Activated CD8-positive, alpha-beta memory T cell treated with anti-CD3 and anti-CD28 coated beads for 4 hours (primary cell): ENCODE measurements around the gene MFAP4.
A peak's percentile ranks its signal among the peaks of the same experiment; 100 is the strongest.

Experiments used
- DNase-seq, 2 donors: peaks; one replicate each; pipeline ENCODE4 v3.0.0-alpha.2; 2020; ENCODE audit warnings: low read depth in 2 of 2

Gene MFAP4

DNA sequence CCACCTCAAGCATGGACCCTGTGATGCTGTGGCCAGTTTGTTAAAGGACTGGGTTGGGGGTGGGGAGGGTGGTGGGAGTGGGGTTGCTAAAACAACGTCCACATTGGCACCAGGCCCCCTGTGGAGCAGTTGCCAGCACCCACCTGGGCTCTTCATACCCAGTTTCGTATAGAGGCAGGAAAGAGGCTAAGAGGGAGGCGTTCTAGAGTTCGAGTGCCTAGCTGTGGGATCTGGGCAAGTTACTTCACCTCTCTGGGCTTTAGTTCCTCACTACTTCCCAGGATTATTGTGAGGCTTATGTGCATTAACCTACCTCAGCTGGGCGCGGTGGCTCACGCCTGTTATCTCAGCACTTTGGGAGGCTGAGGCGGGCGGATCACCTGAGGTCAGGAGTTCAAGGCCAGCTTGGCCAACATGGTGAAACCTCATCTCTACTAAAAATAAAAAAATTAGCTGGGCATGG, 1.4 kb downstream of the MFAP4 start:
- DNase-seq, result no peak

DNA sequence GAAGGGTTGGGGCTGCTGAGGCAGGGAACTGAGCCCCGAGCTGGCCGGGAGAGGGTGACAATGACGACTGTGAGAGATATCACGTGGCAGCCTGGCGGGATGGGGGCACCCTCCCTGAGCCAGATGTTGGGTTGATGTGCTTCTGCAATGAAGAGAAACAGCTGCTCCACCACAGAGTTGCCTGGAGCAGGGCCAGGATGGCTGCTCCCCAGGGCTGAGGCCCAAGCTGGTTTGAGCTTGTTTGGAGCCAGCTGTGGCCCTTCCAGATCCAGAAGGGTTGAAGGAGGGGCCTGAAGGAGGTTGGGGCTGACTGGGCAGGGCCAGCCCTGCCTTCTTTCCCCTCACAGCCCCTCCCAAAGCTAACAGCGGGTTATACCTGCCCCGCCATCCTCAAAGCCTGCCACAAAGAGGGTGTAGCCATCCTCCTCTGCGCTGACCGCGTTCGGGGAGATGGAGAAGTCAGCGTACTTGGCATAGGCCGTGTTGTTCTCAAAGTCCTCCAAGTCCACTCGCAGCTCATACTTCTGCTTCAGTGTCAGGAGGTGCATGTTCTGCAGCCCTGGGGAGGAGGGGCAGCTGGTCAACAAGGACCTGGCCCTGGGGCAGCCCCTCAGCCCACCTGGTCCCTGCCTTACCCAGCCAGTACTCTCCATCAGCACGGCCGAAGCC, 2.1 kb downstream of the MFAP4 start:
- no peak for DNase-seq

DNA sequence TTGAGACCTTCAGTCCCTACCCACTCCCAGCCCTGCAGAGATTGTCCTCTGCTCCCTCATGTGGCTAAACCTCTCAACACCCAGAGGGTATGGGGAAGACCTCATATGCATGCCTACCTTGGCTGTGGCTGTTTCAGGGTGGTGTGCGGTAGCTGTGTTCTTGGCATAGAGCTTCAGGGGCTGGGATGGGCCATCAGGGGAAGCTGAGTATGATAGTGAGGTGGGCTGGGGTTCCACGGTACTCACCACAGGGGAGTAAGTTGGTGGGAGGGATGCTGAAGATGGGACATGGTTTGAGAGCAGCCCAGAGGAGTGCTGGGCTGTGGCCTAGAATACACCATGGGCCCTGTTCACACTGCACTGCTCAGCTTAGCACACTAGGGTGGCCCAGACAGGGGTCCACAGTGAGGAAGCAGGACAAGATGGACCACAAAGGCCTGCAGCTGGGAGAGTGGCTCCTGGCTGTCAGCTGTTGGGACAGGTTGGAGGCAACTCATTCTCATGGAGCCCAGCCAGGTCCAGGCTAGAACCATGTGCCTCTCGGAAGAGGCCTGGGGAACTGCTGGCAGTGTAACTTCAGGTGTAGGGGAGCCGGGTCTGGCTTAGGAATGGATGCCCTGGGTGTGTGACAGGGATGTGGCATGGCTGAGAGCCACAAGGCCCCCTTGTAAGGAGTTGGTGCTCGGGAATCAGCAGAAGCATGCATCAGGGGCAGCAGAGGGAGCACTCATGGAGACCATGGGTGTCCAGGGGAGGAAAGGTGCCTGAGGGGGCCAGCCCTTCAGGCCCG, 3.1 kb downstream of the MFAP4 start:
- DNase-seq, result no peak

DNA sequence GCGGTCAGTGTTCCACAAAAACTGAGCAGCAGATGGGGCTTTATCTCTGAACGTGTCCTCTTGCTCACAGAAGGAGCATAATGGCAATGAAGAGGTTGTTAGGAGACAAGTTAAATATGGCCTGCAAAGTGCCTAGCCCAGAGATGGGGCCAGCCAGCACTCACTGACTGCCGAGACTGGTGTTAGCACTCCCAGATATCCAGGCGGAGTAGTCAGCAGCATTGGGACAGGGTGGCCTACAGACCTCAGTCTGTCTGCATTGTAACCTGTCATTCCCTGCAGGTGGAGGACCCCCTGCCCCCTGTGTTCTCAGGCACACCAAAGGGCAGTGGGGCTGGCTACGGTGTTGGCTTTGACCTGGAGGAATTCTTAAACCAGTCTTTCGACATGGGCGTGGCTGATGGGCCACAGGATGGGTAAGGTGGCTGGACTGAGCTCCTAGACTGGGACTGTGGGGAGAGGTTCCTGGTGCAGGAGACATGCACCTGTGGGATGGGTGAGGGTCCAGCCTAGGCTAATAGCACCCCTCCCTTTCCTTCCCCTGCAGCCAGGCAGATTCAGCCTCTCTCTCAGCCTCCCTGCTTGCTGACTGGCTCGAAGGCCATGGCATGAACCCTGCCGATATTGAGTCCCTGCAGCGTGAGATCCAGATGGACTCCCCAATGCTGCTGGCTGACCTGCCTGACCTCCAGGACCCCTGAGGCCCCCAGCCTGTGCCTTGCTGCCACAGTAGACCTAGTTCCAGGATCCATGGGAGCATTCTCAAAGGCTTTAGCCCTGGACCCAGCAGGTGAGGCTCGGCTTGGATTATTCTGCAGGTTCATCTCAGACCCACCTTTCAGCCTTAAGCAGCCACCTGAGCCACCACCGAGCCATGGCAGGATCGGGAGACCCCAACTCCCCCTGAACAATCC, 4.2 kb downstream of the MFAP4 start:
- no peak for DNase-seq

DNA sequence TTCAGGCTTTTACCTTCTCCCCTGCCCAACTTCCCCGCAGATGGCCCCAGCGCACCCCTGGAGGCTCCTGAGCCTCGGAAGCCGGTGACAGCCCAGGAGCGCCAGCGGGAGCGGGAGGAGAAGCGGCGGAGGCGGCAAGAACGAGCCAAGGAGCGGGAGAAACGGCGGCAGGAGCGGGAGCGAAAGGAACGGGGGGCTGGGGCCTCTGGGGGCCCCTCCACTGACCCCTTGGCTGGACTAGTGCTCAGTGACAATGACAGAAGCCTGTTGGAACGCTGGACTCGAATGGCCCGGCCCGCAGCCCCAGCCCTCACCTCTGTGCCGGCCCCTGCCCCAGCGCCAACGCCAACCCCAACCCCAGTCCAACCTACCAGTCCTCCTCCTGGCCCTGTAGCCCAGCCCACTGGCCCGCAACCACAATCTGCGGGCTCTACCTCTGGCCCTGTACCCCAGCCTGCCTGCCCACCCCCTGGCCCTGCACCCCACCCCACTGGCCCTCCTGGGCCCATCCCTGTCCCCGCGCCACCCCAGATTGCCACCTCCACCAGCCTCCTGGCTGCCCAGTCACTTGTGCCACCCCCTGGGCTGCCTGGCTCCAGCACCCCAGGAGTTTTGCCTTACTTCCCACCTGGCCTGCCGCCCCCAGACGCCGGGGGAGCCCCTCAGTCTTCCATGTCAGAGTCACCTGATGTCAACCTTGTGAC, 5.1 kb downstream of the MFAP4 start:
- DNase-seq, result no peak

DNA sequence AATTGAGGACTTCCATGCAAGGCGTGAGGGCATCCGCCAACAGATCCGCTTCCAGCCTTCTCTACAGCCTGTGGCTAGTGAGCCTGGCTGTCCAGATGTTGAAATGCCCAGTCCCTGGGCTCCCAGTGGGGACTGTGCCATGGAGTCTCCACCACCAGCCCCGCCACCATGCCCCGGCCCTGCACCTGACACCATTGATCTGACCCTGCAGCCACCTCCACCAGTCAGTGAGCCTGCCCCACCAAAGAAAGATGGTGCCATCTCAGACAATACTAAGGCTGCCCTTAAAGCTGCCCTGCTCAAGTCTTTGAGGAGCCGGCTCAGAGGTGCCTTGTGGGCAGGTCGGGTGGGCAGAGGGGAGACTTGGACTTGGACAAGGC, 5.6 kb downstream of the MFAP4 start:
- no peak for DNase-seq

DNA sequence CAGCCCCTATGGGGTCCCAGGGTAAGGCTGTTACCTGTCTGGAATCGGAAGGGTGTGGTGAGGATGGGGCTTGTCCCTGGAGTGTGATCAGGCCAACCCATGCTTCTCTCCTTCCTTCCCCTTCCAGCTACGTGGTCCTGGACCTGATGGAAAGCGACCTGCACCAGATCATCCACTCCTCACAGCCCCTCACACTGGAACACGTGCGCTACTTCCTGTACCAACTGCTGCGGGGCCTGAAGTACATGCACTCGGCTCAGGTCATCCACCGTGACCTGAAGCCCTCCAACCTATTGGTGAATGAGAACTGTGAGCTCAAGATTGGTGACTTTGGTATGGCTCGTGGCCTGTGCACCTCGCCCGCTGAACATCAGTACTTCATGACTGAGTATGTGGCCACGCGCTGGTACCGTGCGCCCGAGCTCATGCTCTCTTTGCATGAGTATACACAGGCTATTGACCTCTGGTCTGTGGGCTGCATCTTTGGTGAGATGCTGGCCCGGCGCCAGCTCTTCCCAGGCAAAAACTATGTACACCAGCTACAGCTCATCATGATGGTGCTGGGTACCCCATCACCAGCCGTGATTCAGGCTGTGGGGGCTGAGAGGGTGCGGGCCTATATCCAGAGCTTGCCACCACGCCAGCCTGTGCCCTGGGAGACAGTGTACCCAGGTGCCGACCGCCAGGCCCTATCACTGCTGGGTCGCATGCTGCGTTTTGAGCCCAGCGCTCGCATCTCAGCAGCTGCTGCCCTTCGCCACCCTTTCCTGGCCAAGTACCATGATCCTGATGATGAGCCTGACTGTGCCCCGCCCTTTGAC, 6.3 kb downstream of the MFAP4 start:
- DNase-seq, result no peak

DNA sequence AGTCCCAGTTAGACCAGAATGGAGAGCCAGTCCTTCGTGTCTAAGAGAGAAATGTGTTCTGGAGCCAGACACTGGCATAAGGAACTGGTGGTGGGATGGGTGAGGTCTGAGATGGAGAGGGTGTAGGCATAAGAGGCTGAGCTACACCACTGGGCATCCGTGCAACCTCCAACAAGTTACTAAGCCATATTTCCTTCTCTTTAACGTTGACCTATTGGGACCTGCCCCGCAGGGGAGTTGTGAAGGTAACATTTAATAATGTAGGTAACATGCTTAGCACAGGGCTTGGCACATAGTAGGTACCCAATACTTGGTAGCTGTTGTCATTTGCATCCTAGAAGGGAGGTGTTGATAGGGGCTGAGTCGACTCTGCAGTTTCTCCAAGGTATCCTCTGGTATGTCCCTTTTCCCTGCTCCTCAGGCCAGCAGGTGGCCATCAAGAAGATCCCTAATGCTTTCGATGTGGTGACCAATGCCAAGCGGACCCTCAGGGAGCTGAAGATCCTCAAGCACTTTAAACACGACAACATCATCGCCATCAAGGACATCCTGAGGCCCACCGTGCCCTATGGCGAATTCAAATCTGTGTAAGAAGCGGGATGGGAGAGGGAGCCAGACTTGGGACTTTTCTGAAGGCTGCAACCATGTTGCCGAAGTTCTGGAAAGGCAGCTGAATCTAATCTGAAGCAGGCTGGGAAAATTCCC, 7.5 kb downstream of the MFAP4 start:
- DNase-seq, result no peak

DNA sequence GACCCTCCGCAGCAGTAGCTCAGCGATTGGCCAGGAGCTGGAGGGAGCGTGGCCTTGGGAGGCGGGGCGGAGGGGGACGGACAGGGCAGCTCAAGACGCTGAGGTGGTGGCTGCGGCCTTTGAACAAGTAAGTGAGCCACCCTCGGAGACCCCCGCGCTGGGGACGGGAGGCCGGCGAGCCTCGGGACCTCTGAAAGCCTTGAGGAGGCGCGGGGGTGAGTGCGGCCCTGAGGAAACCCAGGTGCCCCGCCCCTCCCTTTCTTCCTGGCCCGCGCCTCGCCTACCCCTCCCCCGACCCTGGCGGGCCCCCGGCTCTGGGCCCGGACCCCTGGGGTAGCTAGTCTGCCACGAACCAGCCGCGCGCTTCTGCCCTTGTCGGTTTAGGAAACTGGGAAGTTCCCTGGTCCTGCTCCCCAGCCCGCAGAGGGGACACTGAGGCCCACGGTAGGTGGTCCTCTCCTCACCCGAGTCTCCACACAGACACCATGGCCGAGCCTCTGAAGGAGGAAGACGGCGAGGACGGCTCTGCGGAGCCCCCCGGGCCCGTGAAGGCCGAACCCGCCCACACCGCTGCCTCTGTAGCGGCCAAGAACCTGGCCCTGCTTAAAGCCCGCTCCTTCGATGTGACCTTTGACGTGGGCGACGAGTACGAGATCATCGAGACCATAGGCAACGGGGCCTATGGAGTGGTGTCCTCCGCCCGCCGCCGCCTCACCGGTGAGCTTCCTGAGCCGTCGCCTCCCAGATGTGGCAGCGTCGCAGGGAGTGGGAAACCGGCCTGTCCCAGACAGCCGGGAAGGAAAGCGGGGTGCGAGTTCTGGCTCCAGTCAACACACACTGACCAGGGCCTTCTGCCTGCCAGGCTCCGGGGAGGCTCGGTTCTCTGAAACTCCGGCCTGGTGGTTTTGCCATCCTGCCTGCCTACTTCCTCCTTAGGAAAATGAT, 8.3 kb downstream of the MFAP4 start, which contains the start of gene MAPK7:
TSS of gene MAPK7 (plus strand) at position 83 of the 945 bp plus-strand sequence. CDS start at position 486, 403 bp downstream.
- DNase-seq, result no peak

DNA sequence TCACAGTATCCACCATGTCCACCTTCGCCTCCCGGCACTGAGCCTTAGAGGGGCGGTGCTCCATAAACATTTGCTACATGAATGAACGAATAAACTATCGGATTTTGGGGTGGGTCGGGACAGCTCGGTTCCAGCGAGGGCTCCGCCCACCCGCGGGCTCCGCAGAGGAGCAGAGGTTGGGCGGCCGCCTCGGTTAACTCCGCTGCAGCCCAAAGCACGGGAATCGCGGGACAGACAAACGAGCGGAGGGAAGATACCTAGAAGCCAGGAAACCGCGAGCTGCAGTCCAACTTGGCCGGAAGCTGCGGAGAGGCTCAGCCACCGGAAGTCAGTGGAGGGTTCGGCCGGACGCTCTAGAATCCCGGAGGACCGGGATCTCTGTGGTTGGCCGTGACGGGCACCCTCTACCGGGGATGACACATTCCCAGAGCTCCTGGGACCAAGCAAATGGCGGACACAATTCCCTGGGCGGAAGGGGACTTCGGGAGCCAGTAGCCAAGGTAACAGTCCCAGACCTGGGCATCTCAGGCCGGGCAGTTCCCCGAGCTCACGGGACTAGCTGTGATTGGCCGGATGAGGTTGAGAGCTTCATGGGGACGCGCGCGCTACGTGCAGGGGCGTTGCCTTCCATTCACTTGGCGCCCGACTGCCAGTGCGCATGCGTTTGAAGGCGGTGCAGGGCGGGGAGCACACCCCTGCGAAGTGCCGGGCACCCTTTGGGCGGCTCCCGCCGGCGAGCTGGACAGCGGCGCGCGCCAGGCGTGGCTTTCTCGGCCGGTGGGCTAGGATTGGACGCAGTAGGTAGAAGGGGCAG, 9.2 kb downstream of the MFAP4 start:
- peak; percentile 80 to 89 for DNase-seq

DNA sequence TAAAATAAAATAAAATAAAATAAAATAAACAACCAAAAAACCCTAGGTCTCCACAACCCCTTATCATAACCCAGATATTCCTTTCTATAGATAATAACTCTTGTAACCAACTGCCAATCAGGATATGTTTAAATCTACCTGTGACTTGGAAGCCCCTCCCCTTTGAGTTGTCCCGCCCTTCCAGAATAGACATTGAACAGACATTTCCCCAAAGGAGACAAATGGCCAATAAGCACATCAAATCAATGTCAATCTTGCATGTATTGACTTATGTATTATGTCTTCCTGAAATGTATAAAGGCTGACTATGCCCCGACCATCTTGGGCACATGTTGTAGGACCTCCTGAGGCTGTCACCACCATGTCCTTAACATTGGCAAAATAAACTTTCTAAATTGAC, 10.2 kb downstream of the MFAP4 start:
- no peak for DNase-seq

DNA sequence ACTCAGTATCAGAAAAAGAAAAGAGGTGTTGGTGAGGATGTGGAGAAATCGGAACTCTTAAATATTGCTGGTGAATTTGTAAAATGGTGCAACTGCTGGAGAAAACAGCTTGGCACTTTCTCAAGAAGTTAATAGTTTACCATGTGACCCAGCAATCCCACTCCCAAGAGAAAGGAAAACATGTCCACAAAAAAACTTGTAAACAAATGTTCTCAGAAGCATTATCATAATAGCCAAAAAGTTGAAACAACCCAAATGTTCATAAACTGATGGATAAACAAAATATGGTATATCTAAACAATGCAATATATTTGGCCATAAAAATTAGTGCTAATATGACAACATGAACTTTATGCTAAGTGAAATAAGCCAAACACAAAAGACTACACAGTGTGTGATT, 11.3 kb downstream of the MFAP4 start:
- DNase-seq, result no peak

DNA sequence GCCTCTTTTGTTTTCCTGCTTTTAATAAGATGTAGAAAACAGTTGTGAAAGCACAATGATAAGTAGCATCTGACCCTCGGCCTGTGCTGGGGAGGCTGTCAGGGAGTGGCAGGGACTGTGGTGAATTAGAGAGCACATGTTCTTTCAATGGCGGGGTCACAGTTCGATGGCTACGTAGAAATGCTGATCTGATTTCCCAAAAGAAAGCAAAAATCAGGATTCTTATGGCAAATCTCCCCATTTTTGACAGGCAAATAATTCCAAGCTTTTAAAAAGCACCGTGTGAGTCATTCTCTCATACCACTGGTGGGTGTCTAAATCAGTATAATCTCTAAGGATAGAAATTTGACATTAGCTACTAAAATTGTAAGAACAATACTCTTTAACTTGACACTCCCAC, 12.9 kb downstream of the MFAP4 start:
- no peak for DNase-seq

DNA sequence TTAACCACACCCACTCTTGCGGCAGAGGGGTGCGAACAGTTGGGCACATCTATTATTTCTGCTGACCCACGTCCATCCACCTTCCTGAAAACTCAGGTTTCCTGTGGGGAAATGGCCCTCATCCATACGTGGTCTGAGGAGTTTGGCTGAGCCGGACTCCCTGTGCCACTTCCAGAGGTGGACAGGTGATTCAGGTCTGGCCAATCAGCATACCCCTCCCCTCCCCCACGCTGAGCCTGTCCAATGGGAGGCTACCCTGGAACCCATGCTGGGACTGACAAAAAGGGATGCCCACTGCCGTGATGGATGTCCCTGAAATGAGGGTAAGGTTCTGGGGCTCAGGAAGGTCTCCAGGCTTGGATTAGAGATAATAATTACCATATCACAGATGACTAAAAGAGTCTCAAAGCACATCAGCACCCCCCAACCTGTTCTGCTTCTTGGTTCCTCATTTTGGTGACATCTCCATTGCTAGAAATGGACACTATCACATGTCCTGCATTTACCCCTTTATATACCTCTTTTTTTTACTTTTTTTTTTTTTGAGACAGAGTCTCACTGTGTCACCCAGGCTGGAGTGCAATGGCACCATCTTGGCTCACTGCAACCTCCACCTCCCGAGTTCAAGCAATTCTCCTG, 14.0 kb downstream of the MFAP4 start:
- DNase-seq, result no peak

DNA sequence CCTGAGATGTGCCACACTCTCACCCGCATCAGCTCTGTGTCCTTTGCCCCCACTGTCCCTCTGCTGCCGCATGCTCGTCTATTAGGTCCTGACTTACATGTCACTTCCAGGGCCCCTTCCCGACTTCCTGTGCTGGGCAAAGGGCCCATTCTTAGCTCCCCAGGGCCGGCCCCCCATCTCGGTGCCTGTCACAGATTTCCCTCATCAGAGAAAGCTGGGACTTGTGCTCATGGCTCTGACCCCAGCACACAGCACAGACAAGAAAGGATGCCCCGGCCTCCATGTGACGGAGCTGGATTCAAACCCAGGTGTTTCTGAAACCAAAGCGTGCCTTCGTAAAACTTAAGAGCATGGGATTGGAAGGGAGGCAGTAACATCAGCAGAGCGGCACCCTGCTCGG, 14.6 kb downstream of the MFAP4 start:
- no peak for DNase-seq

DNA sequence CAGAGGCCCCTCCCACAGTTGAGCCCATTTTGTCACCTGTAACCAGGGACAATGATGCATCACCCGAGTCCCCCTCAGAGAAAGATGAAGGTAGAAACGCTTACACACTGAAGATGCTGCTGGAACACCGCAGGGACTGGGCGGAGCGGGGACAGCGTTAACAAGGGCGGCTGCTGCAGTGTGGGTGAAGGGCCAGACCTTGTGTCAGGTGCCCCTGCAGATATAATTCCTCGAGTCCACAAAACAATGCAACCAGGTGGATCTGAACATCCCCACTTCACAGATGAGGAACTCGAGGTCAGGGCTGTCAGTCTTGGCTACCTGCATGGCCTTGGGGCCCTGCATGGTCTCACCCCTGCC, 15.0 kb downstream of the MFAP4 start:
- no peak for DNase-seq

DNA sequence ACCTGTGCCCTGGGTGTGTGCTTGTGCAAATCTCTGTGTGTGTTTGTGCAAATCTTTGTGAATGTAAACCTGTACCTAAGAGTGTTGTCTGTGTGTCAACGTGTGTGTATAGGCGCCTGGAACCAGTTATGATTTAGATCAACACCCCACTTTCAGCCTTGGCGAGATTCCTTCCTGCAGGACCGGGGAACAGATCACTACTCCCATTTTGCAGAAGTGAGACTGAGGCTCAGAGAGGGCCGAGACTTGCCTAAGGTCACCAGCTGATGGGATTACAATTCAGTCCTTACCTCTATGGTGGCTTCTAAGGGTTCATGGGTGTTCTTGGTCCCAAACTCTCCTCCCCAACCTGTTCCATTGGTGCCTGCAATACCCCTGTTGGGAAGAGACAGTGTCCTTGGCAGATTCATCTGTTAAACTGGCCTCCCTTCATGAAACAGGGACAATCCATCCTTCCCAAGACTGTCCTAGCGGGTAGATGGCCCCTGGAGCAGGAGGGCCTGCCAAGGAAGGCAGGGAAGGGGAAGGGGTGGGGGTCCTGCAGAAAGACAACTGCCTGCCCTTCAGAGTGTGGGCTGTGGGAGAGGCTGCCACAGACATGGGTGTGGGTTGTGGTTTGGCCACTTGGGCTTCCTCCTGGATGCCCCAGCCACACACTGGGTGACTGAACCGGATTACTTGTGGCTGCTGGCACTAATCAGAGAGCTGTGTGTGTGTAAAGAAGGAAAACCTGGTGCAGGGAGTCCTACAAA, 15.6 kb downstream of the MFAP4 start:
- DNase-seq, result no peak
